GM12878 (cell line): ENCODE measurements around the gene ATP5PO. TPM values are rescaled to one million over a fixed set of nuclear protein-coding genes. Genes with fewer than 3 reads are reported as not detected.

Experiments used
- ATAC-seq: fragments of 200-7000 bp; cut with Tn5 transposase; 3 replicates; pipeline ENCODE4 v1.9.1; 2020; ENCODE audit warnings: mild to moderate bottlenecking, moderate library complexity
- BruUV-seq: library from RNA; stranded (reverse); fragments of 400-500 nt; replicated peaks from 2 replicates; lab custom pipeline; 2021; lab: Mats Ljungman, UMichigan
- CTCF ChIA-PET: fragments of 300-600 bp; sonication (Branson Sonifier 250); formaldehyde crosslinking; extraction: SDS; loops from one replicate; lab custom pipeline; 2021; ENCODE audit warnings: inconsistent platforms; lab: Yijun Ruan, JAX
- POLR2A ChIA-PET: fragments of 350-600 bp; formaldehyde crosslinking; extraction: SDS; loops from one replicate; lab custom pipeline; 2021; ENCODE audit warnings: inconsistent platforms; lab: Charles Lee
- RAD21 ChIA-PET: fragments of 300-600 bp; sonication (Branson Sonifier 250); formaldehyde crosslinking; loops from one replicate; lab custom pipeline; 2023; ENCODE audit warnings: antibody characterized with exemption; ENCODE audit not compliant: unreplicated experiment; lab: Charles Lee
- SMC1A ChIA-PET: fragments of 300-600 bp; sonication (Branson Sonifier 250); formaldehyde crosslinking; loops from one replicate; lab custom pipeline; 2023; ENCODE audit not compliant: unreplicated experiment, uncharacterized antibody; lab: Charles Lee
- DNase-seq: peaks from one replicate; pipeline ENCODE4 v3.0.0-alpha.2; 2011; ENCODE audit warnings: low read depth, low spot score
- FAIRE-seq: peaks from 3 replicates; lab custom pipeline; 2011; peaks lifted over from hg19 to GRCh38; lab: Jason Lieb, UNC
- H2AFZ ChIP-seq: 2 replicates; pipeline ENCODE4 v1.6.0; 2011; ENCODE audit warnings: low read depth, low read length, control low read depth; ENCODE audit not compliant: control insufficient read depth
- H3K27ac ChIP-seq: 2 replicates; pipeline ENCODE4 v1.5.1; 2011; ENCODE audit warnings: control low read depth; ENCODE audit not compliant: control insufficient read depth, insufficient read depth
- H3K27me3 ChIP-seq, 2 experiments: replicated peaks in 1 of 2; 2 replicates each; pipeline versions ENCODE4 v1.6.0 to v1.6.1; 2011; ENCODE audit warnings: low read length in 1 of 2; ENCODE audit not compliant: control insufficient read depth in 2 of 2, insufficient read depth in 2 of 2
- H3K36me3 ChIP-seq, 2 experiments: 2 replicates each; pipeline ENCODE4 v1.5.1; 2011; ENCODE audit warnings: low read length in 1 of 2; ENCODE audit not compliant: control insufficient read depth in 2 of 2, insufficient read depth in 2 of 2
- H3K4me1 ChIP-seq: 2 replicates; pipeline ENCODE4 v1.6.1; 2011; ENCODE audit warnings: mild to moderate bottlenecking, low read length, moderate library complexity, mixed read lengths; ENCODE audit not compliant: control insufficient read depth, insufficient read depth
- H3K4me2 ChIP-seq: 2 replicates; pipeline ENCODE4 v1.6.0; 2011; ENCODE audit warnings: control low read depth; ENCODE audit not compliant: control insufficient read depth, insufficient read depth
- H3K4me3 ChIP-seq: fragments of 200-600 bp; sonication (generic); 2 replicates; pipeline ENCODE4 v1.5.1; 2016
- H3K79me2 ChIP-seq: 2 replicates; pipeline ENCODE4 v1.6.0; 2011; ENCODE audit warnings: low read length; ENCODE audit not compliant: control insufficient read depth, insufficient read depth
- H3K9ac ChIP-seq: 2 replicates; pipeline ENCODE4 v1.8.0; 2011; ENCODE audit warnings: low read length, control low read depth, mixed read lengths; ENCODE audit not compliant: control insufficient read depth, insufficient read depth
- H3K9me3 ChIP-seq: replicated peaks from 3 replicates; pipeline ENCODE4 v1.5.1; 2011; ENCODE audit warnings: mild to moderate bottlenecking, low read length; ENCODE audit not compliant: control insufficient read depth, insufficient read depth
- H4K20me1 ChIP-seq: 2 replicates; pipeline ENCODE4 v1.6.0; 2011; ENCODE audit not compliant: control insufficient read depth, insufficient read depth
- BCL11A ChIP-seq: IDR thresholded peaks from 2 replicates; pipeline ENCODE4 v1.6.1; 2011; ENCODE audit warnings: low read depth, low read length
- BHLHE40 ChIP-seq, 2 experiments: fragments of 450-650 bp in 1 of 2; IDR thresholded peaks; 2 replicates each; pipeline ENCODE4 v1.6.1; 2011 to 2017; ENCODE audit warnings: low read depth in 2 of 2, borderline replicate concordance in 1 of 2, improper control_type of control experiment in 1 of 2, low read length in 1 of 2, mild to moderate bottlenecking in 1 of 2
- CEBPZ ChIP-seq: fragments of 150-350 bp; IDR thresholded peaks from 2 replicates; pipeline ENCODE4 v1.6.1; 2016; ENCODE audit warnings: low read depth, low read length
- CHD1 ChIP-seq: IDR thresholded peaks from 2 replicates; pipeline ENCODE4 v1.6.1; 2012; ENCODE audit warnings: low read depth, low read length, improper control_type of control experiment
- EP300 ChIP-seq, 2 experiments: fragments of 150-350 bp in 1 of 2; IDR thresholded peaks; 2 replicates each; pipeline ENCODE4 v1.6.1; 2011 to 2012; ENCODE audit warnings: low read depth in 2 of 2, low read length in 2 of 2, borderline replicate concordance in 1 of 2, improper control_type of control experiment in 1 of 2, inconsistent platforms in 1 of 2; ENCODE audit not compliant: control insufficient read depth in 1 of 2
- MEF2A ChIP-seq: IDR thresholded peaks from 2 replicates; pipeline ENCODE4 v1.6.1; 2011; ENCODE audit warnings: low read depth, mild to moderate bottlenecking, low read length, moderate library complexity; ENCODE audit not compliant: insufficient read depth
- MXI1 ChIP-seq: fragments of 150-350 bp; IDR thresholded peaks from 2 replicates; pipeline ENCODE4 v1.6.1; 2011; ENCODE audit warnings: low read depth, mild to moderate bottlenecking, inconsistent platforms, low read length, improper control_type of control experiment
- NR2F1 ChIP-seq: fragments of 450-650 bp; conservative IDR thresholded peaks from 2 replicates; pipeline ENCODE4 v1.6.1; 2017; ENCODE audit warnings: mild to moderate bottlenecking
- POLR2AphosphoS5 ChIP-seq: IDR thresholded peaks from 2 replicates; pipeline ENCODE4 v1.6.1; 2011; ENCODE audit warnings: mild to moderate bottlenecking, low read length, inconsistent platforms
- POU2F2 ChIP-seq: IDR thresholded peaks from 3 replicates; pipeline ENCODE4 v1.6.1; 2011; ENCODE audit warnings: low read depth, mild to moderate bottlenecking, low read length, borderline replicate concordance
- RAD51 ChIP-seq: fragments of 450-650 bp; IDR thresholded peaks from 2 replicates; pipeline ENCODE4 v1.6.1; 2016; ENCODE audit warnings: moderate library complexity, mild to moderate bottlenecking, inconsistent platforms
- SMARCA5 ChIP-seq: fragments of 450-650 bp; IDR thresholded peaks from 2 replicates; pipeline ENCODE4 v1.6.1; 2017; ENCODE audit warnings: mild to moderate bottlenecking
- YY1 ChIP-seq: IDR thresholded peaks from 2 replicates; pipeline ENCODE4 v1.6.1; 2011; ENCODE audit warnings: low read depth, mild to moderate bottlenecking, low read length
- WGBS: methylation state at CpG from one replicate; pipeline ENCODE4 v1.1.6; 2016; ENCODE audit warnings: low lambda C conversion rate; ENCODE audit not compliant: insufficient replicate concordance, insufficient coverage; ENCODE audit errors: missing lambda C conversion rate; 5-methylcytosine and 5-hydroxymethylcytosine counted together
- in situ Hi-C: fragments of 300-500 bp; cut with MboI; formaldehyde crosslinking; loops from 9 replicates; pipeline ENCODE4 v1.14.3; 2018; ENCODE audit warnings: mixed read lengths
- intact Hi-C: fragments of 100-400 bp; cut with micrococcal nuclease; formaldehyde crosslinking; loops from one replicate; pipeline ENCODE4 v1.14.2; 2022; ENCODE audit not compliant: unreplicated experiment
- polyA plus RNA-seq, 11 experiments: library from polyadenylated mRNA; depleted of rRNA in 4 of 11; unstranded in 6 of 11; stranded (reverse) in 5 of 11; fragments of >200 nt; fragmentation: Nextera tagmentation in 4 of 11; fragmentation: Illumina TruSeq in 1 of 11; extraction: Ambion mirVana in 4 of 11; extraction: Trizol in 1 of 11; gene quantifications; 1 replicate in 1 of 11; 2 replicates in 10 of 11; pipeline versions ENCODE4 v1.2.1 to v1.2.3, GENCODE V29; 2011 to 2016; ENCODE audit warnings: inconsistent platforms in 2 of 11, missing spikeins in 2 of 11, low read depth in 1 of 11
- total RNA-seq, 4 experiments: library from RNA; depleted of rRNA in 3 of 4; stranded (reverse); fragments of >200 nt in 3 of 4; fragmentation: Illumina TruSeq in 1 of 4; extraction: Trizol in 1 of 4; gene quantifications; 2 replicates each; pipeline versions ENCODE4 v1.2.1 to v1.2.3, GENCODE V29; 2013 to 2021
- TF ChIP-seq, protein P1 (sequence below): IDR thresholded peaks from 2 replicates; pipeline ENCODE4 v1.6.1; 2012; ENCODE audit warnings: low read length, inconsistent platforms

Gene ATP5PO
- total and polyA plus RNA-seq, 10 of the 15 experiments (the other 5 are each of a cell fraction or from before 2014, with no cell fraction given) = 251 to 1,656 (median 470) TPM

- TF ChIP-seq CEBPZ = no peak
- TF ChIP-seq POLR2AphosphoS5 = peak; percentile 49; the same call in 1 of the 2 replicates
These were observed 33.4 kb upstream of the ATP5PO start (continued) for GRCh38 chr21:33948951-33949444.

DNA sequence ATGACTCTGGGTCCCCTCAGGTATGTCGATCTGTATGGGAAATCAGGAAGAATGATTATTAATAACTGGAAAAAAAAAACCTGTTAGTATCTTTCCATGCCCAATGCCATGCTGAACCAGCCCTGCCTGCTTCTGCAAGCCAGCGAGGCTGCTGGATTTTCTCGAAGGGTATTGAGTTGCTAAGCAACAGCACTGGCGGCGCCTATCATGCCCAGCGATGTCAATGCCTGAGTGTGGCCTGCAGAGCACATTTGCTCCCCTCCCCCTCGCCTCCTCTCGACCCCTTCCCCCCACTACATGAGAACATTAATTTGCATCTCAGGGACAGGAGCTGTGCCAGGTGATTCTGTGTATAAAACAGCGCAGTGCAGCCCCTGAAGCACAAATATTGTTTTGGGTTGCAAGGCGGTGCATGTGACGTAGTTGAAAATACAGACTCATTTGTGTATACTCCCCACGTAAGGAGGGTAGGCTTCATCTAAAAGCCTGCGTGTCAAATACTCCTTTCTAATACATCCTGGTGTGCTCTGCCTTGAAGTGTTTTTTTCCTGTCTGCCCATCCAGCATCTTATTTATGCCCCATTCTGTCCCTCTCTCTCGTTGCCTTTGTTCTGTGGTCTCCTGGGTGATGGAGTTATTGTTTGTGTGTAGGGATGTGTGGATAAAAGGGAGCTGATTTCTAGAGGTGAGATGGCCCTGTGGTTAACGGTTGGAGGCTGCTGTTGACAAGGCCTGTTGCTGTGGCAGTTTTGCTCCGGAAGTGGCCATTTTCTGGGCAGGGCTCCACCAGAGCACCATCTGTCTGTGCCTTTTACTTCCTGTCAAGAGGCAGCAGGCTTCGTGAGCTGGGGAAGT lies 32.7 kb upstream of the ATP5PO start:
- in situ Hi-C loops = loop anchor here (5.0 kb wide), 1 partner anchor 124 kb away; the partner anchor contains the start of genes MRPS6 and SLC5A3
- SMC1A ChIA-PET = interaction anchor here (0.5 to 14.9 kb wide), 20 partner anchors 10 to 397 kb away, joined by 3 to 290 read pairs (median 6); no protein-coding TSS in a partner anchor
- POLR2A ChIA-PET = interaction anchor here (0.6 to 3.6 kb wide), 16 partner anchors 11 to 731 kb away, joined by 3 to 54 read pairs (median 5); partner anchors contain the start of genes MRPS6 and SLC5A3
- Histone ChIP-seq H3K4me1 (peaks cover 51% of the 10 kb centered on the region), H3K9ac (peak overlapping the region; percentile 78), H3K4me2 (peak overlapping the region; percentile 90), H2AFZ (peak overlapping the region; percentile 86), H3K79me2 (no peaks in the 10 kb centered on the region), H4K20me1 (no peaks in the 10 kb centered on the region), H3K27ac (peak overlapping the region; percentile 97), H3K9me3 (peaks cover 2% of the 10 kb centered on the region; the same call in 2 of the 3 replicates), H3K4me3 (peak overlapping the region; percentile 46; the same call in 1 of the 2 replicates), H3K27me3 (no peaks in the 10 kb centered on the region), H3K36me3 (no peaks in the 10 kb centered on the region)
- RAD21 ChIA-PET = interaction anchor here (0.7 to 9.1 kb wide), 16 partner anchors 9 to 400 kb away, joined by 3 to 182 read pairs (median 6); no protein-coding TSS in a partner anchor
- CTCF ChIA-PET = interaction anchor here (0.6 to 5.6 kb wide), 17 partner anchors 10 to 404 kb away, joined by 3 to 71 read pairs (median 4); no protein-coding TSS in a partner anchor
- no TSS peak for BruUV-seq
- WGBS = under 1% methylated on average over 17 of the region's 17 CpGs
- intact Hi-C loops = loop anchor here (1.0 kb wide), 2 partner anchors 27 to 72 kb away; no protein-coding TSS in a partner anchor
- FAIRE-seq = peak; percentile 74
- peak; percentile 78 for ATAC-seq
- DNase-seq = peak; percentile 89
- TF ChIP-seq SMARCA5 (peak; percentile 28), RAD51 (peak; percentile 30; the same call in 1 of the 2 replicates), BCL11A (peak; percentile 25; the same call in 1 of the 2 replicates), MEF2A (0 out of 2 replicates have a peak, but pooled peaks have one; percentile 45), EP300 (IDR thresholded peaks at IDR 0.05; ENCODE audit: borderline replicate concordance in 1 of 2, control insufficient read depth in 1 of 2, low read depth in 2 of 2, low read length in 2 of 2) (peak; percentile 46 to 86), NR2F1 (peak; percentile 53), YY1 (peak; percentile 94), CHD1 (0 out of 2 replicates have a peak, but pooled peaks have one; percentile 72), MXI1 (peak; percentile 84), POU2F2 (peak; percentile 85; the same call in 2 of the 3 replicates), BHLHE40 (IDR thresholded peaks at IDR 0.05; ENCODE audit: borderline replicate concordance in 1 of 2, low read depth in 2 of 2, low read length in 1 of 2) (peak; percentile 34 to 57; a peak in 2 of 4 replicates)
- TF ChIP-seq, protein P1, sequence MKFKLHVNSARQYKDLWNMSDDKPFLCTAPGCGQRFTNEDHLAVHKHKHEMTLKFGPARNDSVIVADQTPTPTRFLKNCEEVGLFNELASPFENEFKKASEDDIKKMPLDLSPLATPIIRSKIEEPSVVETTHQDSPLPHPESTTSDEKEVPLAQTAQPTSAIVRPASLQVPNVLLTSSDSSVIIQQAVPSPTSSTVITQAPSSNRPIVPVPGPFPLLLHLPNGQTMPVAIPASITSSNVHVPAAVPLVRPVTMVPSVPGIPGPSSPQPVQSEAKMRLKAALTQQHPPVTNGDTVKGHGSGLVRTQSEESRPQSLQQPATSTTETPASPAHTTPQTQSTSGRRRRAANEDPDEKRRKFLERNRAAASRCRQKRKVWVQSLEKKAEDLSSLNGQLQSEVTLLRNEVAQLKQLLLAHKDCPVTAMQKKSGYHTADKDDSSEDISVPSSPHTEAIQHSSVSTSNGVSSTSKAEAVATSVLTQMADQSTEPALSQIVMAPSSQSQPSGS = 0 out of 2 replicates have a peak, but pooled peaks have one; percentile 20
